GM21737 (cell line): ENCODE results near the gene ZNF740.
"Not testable (repeated sequence)": the region's sequence is repeated elsewhere in the genome, so short reads cannot be mapped to it uniquely, and the experiment has no call there.

Experiments
- ATAC-seq: cut with Tn5 transposase; IDR thresholded peaks from one replicate; pipeline ENCODE4 v1.9.1; 2021; ENCODE audit warnings: mild to moderate bottlenecking, moderate library complexity; ENCODE audit not compliant: unreplicated experiment

Gene ZNF740, protein sequence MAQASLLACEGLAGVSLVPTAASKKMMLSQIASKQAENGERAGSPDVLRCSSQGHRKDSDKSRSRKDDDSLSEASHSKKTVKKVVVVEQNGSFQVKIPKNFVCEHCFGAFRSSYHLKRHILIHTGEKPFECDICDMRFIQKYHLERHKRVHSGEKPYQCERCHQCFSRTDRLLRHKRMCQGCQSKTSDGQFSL

GRCh38 chr12:53180220-53180930 lies at the start of gene ZNF740, which contains the start of gene CSAD:
Gene ZNF740, plus strand, starts transcription at chr12:53180722. Its CDS starts 1,262 bp downstream, at chr12:53181984.
Gene CSAD, minus strand, starts transcription at chr12:53180925. Its CDS starts 7,455 bp downstream, at chr12:53173470.
- peak; percentile 92 for ATAC-seq

GRCh38 chr12:53131844-53132243 lies 48.7 kb upstream of the ZNF740 start:
- ATAC-seq: no peak

DNA sequence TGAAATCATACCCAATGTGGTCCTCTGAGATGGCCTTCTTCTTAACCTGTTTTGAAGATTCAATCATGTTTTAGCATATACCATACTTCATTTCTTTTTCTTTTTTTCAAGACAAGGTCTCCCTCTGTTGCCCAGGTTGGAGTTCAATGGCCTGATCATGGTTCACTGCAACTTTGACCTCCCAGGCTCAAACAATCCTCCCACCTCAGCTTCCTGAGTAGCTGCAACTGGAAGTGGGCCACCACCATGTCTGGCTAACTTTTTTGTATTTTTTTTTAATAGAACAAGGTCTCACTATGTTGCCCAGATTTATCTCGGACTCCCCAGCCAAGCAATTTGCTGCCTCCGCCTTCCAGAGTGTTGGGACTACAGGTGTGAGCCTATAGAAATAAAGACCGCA lies 46.8 kb upstream of the ZNF740 start:
- no peak for ATAC-seq

DNA sequence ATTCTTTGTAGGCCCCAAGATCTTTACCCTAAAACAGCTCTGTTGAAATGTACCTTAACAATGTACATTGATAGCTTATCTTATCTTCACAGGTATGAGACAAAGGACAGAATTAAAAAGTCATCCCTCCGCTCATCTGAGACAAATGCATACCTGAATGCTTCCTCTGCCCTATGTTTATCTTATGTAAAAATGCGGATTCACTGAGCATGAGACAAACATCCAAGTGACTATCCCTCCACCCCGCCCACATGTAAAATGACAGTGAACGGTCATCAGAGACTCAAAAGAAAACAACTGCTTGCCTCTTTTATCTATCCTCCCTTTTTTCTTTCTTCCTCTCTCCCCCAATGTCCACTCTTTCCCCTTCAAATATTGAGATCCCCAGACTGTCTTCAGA lies 37.2 kb upstream of the ZNF740 start:
- ATAC-seq: no peak

- ATAC-seq: no peak
Observed at GRCh38 chr12:53145383-53146260, 34.9 kb upstream of the ZNF740 start.

- no peak for ATAC-seq
Observed at GRCh38 chr12:53147181-53147580, 33.3 kb upstream of the ZNF740 start.

DNA sequence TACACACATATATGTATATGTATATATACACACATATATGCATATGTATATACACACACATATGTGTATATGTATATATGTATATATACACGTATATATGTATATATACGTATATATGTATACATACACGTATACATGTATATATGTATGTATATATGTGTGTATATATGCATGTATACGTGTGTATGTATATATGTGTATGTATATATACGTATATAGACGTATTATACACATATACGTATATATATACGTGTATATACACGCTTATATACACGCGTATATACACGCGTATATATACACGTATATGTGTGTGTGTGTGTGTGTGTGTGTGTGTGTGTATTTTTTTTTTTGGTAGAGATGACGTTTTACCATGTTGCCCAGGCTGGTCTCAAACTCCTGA lies 32.9 kb upstream of the ZNF740 start:
- ATAC-seq: no peak

DNA sequence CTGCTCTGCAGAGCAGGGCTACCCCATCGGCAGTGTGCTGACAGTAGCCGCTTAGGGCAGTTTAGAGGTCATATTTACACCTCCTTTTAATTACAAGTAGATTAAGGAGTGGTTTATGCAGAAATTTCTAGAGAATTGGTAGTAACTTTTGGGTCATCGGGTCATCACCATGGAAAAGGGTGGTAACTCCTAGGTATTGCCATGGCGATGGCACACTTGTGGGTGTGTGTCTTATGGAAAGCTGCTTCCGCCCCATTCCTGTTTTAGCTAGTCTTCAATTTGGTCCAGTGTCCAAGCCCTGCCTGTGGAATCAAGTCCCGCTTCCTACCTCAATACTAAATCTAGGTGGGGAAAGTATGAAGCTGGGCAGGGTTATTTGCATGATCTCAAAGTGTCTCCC lies 29.5 kb upstream of the ZNF740 start:
- ATAC-seq: no peak

DNA sequence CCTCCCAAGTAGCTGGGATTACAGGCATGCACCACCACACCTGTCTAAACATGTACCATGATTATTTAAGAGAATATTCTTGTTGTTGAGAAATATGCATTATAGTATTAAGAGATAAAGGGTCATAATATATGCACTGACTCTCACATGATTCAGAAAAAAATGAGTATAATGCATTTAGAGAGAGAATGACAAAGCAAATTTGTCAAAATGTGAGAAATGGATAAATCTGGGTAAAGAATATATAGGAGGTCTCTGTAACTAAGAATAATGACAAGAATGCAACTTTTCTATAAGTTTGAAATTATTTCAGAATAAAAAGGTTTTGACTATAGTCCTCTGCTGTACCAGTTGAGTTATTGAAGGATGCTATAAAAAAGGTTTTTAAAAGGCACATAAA lies 28.1 kb upstream of the ZNF740 start:
- ATAC-seq: no peak

DNA sequence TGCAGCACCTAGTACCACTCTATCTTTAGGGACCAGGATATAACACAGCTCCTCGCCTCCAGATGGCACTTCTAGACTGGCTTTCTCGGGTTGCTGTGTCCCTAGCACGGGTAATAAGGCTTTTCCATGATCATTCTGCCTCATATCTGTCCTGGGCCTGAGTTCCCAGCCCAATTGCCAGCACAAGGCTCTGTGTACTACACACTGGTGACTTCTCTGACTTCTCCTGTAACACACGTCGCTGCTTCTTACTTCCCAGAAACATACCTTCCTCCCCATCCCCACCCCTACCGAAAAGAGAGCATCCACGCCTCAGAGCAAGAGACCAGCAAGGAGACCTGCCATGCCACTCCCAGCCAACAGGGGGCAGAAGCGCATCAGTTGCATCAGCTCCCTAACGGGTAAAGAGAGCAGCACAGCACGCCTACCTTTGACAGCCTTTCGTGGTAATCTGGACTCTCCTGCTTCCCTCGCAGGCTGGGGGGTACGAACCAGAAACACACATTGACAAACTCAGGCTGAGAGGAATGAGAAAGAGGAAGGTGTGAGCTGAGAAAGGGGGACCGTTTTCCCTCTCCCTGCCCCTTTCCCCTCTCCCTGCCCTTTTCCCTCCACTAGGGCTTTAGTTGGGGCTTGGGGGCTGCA lies 21.2 kb upstream of the ZNF740 start:
- ATAC-seq: peak; percentile 77

GRCh38 chr12:53160000-53160399 lies 20.5 kb upstream of the ZNF740 start:
- no peak for ATAC-seq

- ATAC-seq: no peak
Observed at GRCh38 chr12:53160673-53161072, 19.8 kb upstream of the ZNF740 start.

DNA sequence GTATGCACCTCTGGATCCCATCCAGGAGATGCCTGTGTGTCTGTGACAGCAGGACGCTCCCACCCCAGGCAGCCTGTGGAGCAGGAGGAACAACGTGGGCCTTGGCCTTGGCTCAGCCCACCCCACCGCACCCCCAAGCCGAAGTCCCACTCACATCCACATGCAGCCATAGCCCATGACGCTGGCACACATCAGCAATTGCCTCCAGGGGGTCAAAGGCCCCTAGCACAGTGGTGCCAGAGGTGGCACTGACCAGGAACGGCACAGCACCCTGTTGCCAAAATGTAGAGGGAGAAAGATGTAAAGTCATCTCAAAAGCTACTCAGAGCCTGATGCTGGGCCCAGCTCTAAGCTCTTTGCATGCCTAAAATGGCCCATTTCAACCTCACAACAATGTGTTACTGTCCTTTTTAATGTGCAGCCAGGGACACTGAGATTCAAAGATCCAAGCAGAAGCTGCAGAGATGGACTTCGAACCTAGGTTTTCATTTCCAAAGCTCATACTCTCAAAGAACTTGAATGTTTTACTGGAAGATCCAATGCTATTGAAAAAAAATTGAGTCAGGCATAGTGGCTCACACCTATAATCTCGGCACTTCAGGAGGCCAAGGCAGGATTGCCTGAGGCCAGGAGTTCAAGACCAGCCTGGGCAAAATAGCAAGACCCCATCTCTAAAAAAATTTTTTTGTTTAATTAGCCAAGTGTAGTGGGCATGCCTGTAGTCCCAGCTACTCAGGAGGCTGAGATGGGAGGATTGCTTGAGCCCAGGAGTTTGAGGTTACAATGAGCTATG lies 19.2 kb upstream of the ZNF740 start:
- ATAC-seq: no peak

DNA sequence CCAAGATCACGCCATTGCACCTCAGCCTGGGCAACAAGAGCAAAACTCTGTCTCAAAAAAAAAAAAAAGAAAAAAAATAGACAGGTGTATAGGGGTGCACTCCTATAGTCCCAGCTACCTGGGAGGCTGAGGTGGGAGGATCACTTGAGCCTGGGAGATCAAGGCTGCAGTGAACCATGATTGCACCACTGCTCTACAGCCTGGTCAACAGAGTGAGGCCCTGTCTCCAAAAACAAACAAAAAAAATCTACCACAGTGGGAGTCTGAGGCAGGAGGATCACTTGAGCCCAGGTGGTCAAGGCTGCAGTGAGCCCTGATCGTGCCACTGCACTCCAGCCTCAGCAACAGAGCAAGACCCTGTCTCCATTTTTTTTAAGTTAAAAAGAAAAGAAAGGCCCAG lies 17.5 kb upstream of the ZNF740 start:
- not testable (repeated sequence) for ATAC-seq

DNA sequence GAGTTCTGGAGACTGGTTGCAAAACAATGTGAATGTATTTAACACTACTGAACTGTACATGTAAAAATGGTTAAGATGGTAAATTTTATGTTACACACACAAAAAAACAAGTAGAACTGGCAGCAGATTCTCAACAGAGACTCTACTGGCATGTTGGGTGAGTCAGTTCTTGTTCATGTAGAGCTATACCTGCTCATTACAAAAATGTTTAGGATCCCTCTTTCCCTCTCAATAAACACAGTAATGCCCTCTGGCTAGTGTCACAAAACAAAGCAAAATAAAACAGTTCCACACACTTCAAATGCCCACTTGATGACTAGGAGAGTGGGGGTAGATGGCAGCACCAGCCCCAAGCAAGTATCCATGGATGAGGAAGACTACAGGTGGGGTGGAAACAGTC lies 13.7 kb upstream of the ZNF740 start:
- no peak for ATAC-seq

DNA sequence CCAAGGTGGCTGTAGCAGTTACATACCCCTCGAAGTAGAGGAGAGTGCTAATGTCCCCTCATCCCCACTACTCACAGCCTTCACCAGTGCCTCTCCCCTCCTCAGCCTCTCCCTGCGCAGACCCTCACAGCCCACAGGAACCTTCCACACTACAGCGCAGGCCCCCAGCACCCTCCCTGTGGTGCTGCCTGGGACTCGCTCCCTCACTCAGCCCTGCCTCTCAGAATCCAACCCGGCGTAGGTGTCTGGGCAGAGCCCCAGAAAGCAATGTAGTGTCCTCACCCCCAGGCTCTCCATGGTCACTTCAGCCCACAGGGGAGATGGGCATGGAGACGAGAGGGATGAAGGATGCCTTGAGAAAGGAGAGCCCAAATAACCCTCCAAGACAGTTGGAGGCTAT lies 10.9 kb upstream of the ZNF740 start:
- ATAC-seq: no peak

DNA sequence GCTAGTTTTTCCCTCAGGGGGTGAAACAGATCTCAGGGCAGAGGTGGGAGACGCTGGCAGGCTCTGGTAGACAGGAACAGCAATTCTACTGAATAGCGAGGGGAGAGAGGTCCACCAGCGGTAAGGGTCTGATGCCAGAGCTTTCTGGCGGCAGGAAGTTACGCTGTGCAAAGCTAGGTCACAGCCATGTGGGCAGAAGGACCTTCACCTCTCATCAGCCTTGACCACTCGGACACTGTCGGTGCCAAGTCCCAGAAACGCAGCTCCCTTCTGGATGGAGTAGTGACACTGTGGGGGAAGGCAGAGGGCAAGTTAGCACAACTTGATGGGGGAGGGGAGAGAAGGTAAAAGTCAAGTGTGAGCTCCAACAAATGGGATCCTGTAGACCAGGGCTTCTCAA lies 10.3 kb upstream of the ZNF740 start:
- no peak for ATAC-seq

DNA sequence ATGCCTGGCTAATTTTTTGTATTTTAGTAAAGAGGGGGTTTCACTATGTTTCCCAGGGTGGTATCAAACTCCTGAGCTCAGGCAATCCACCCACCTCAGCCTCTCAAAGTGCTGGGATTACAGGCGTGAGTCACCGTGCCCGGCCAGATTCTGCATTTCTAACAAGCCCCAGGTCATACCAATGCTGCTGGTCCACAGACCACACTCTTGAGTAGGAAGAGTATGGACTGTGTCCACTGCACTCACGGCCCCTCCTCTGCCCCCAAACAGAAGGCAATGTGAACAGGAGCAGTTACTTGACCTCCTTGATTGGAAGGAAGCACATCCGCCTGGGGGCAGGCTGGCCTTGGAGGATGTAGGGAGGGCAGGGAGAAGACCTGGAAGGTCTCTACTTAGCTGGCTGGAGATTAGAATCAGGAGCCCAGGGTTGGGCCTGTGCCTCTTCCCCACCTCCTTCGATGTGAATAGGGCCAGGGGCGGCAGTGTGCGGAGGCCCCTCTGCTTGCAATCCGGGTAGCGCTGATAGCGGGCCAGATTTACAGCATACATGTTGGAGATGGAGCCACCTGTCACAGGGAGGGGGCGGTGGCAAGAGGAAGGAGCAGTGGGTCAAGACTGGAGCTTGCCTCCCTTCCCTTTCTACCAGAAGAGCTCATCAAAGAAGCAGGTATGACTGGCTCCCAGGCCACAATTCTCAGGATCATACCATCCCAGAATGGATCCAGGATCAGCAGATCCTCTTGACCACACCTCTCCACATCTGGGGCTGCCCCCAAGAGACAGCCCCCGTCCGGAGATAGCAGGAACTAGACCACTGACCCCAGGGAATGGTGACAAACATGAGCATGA lies 9.4 kb upstream of the ZNF740 start:
- no peak for ATAC-seq

DNA sequence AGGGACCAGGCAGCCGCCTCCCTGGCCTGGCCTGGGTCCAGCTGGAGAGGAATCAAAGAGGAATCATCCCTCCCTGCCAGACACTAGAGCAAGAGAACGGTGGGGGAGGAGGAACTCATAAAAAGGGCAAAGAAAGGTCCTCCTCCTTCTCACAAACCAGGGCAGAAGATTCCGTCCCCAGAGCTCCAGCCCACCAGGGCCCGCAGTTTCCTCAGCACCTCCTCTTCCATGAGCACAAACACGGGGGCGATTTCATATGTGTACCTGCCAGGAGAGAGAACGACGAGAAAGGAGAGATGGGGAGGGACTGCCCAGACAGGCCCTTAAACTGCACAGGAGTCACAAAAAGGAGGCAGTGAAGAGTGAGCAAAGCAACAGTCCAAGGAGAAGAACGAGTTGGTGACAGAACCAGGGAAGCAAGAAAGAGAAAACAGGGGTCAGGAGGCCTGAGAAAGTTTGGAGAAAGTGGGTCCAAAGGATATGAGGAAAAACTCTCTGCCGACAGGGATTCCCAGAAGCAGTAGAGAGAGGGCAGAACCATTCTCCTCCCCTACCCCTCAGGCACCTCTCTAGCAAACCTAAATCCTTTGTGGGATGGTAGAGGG lies 8.7 kb upstream of the ZNF740 start:
- no peak for ATAC-seq
